Heart right ventricle (tissue), 16 donors: ENCODE results near the gene IKZF1. TPM values are rescaled to one million over a fixed set of nuclear protein-coding genes. Genes with fewer than 3 reads are reported as not detected.

Source experiments
- ATAC-seq, 8 donors: fragments of 200-7000 bp; cut with Tn5 transposase; one replicate each; pipeline ENCODE4 v1.9.1; 2020; ENCODE audit warnings: mild to moderate bottlenecking in 8 of 8, moderate library complexity in 8 of 8, moderate number of reproducible peaks in 1 of 8
- DNase-seq, 2 donors: peaks; one replicate each; pipeline ENCODE4 v3.0.0-alpha.2; 2020
- H3K27ac ChIP-seq, 10 donors: fragments of 200-600 bp; sonication (generic) in 2 of 10; one replicate each; pipeline versions ENCODE4 v1.5.0 to v1.8.0; 2020 to 2022; ENCODE audit warnings: mild to moderate bottlenecking in 3 of 10
- H3K27me3 ChIP-seq, 7 donors: fragments of 200-600 bp; one replicate each; pipeline ENCODE4 v1.8.0; 2021 to 2022; ENCODE audit warnings: mild to moderate bottlenecking in 2 of 7
- H3K36me3 ChIP-seq, 9 donors: fragments of 200-600 bp; sonication (generic) in 1 of 9; one replicate each; pipeline versions ENCODE4 v1.5.0 to v1.8.0; 2020 to 2022; ENCODE audit warnings: mild to moderate bottlenecking in 2 of 9
- H3K4me1 ChIP-seq, 9 donors: fragments of 200-600 bp; sonication (generic) in 1 of 9; one replicate each; pipeline versions ENCODE4 v1.5.0 to v1.8.0; 2020 to 2022; ENCODE audit warnings: mild to moderate bottlenecking in 4 of 9
- H3K4me3 ChIP-seq, 10 donors: fragments of 200-600 bp; sonication (generic) in 2 of 10; one replicate each; pipeline versions ENCODE4 v1.5.0 to v1.8.0; 2020 to 2022; ENCODE audit warnings: mild to moderate bottlenecking in 7 of 10, moderate library complexity in 2 of 10
- H3K9me3 ChIP-seq, 11 donors: fragments of 200-600 bp in 10 of 11; sonication (generic) in 2 of 11; one replicate each; pipeline versions ENCODE4 v1.5.0 to v1.8.0; 2013 to 2022; ENCODE audit warnings: mild to moderate bottlenecking in 2 of 11, control low read depth in 1 of 11, moderate library complexity in 1 of 11
- CTCF ChIP-seq, 9 donors: fragments of 200-600 bp; sonication (generic) in 2 of 9; IDR thresholded peaks; one replicate each; pipeline versions ENCODE4 v1.5.0 to v1.8.0; 2021 to 2022; ENCODE audit warnings: antibody characterized with exemption in 9 of 9, mild to moderate bottlenecking in 5 of 9, moderate library complexity in 1 of 9
- WGBS, 2 donors: extraction: QIAGEN DNeasy Blood & Tissue Kit; methylation state at CpG; one replicate each; pipeline ENCODE4 v1.1.7; 2013; ENCODE audit warnings: inconsistent platforms in 1 of 2; 5-methylcytosine and 5-hydroxymethylcytosine counted together
- intact Hi-C, 10 donors: fragments of 100-400 bp; cut with DNase I; formaldehyde crosslinking; loops; one replicate each; pipeline versions ENCODE4 v1.11.1 to v1.14.2; 2022
- polyA plus RNA-seq, 2 donors: library from polyadenylated mRNA; stranded (reverse); fragments of 200-250 nt; gene quantifications; one replicate each; pipeline ENCODE4 v1.2.3, GENCODE V29; 2013
- total RNA-seq, 10 donors: library from RNA; stranded (reverse); fragmentation: NEBNext Ultra II Directional in 3 of 10; extraction: Animal tissue kit (Norgen Biotek cat#: 25700) in 3 of 10; gene quantifications; one replicate each; pipeline versions ENCODE4 v1.2.1 to v1.2.4, GENCODE V29; 2021 to 2023
- donor health status: Arrhythmogenic right ventricular cardiomyopathy.
- donor health status: ischemic (EF 13 %, LVEDD 7.1; RV severe dilation, severe dysfunction).
- donor health status: healthy with polysubstance abuse.
- donor health status: DM: no; HTN: yes; CAD: no.
- donor health status: DM: no; HTN: no; CAD: no.
- donor health status: ischemic (EF 25% LVEDD 6.9; RV normal size, moderate dysfunction).
- donor health status: ischemic (EF 25% LVEDD 5.7; RV mildly dilated, moderate dysfunction).
- donor health status: healthy.
- donor health status: DM: yes; HTN: yes; CAD: no.
- donor health status: Ischemic cardiomyopathy.
- donor health status: ischemic (EF 35%, LVEDD 5.7; RV mildly dilated, moderate dysfunction).
- donor health status: nonischemic (EF 11% LVEDD 7.7; RV severe dilation, severe dysfunction).
- donor health status: DM: yes; HTN: yes; CAD: no.
- donor health status: PGD.
- donor health status: ischemic (EF 29% LVEDD 5.4; RV normal size, mild dysfunction).
- donor health status: nonischemic (EF 23%, LVEDD 6.1; RV moderate dilation, normal function).

Gene IKZF1
- total and polyA plus RNA-seq, 12 donors, result 0.46 to 20.2 (median 1.7) TPM

GRCh38 chr7:50303335-50304128 lies 984 bp upstream of the IKZF1 start:
- ATAC-seq (peak in 2 of 8 donors; percentile 28 to 50), DNase-seq (no peak)
- no peak for TF ChIP-seq CTCF (IDR thresholded peaks at IDR 0.05)
- Histone ChIP-seq H3K4me3 (peak overlapping the region in 9 of 10 donors; percentile 26 to 69 (median 42)), H3K36me3 (no peaks in the 10 kb centered on the region), H3K4me1 (peaks cover 0 to 18% (median 0%) of the 10 kb centered on the region in 9 donors), H3K27ac (peak overlapping the region in 2 of 10 donors; percentile 4 to 92), H3K9me3 (no peaks in the 10 kb centered on the region), H3K27me3 (peaks cover 4 to 67% (median 51%) of the 10 kb centered on the region in 7 donors)
- 6 to 7% methylated on average over 72 to 99 of the region's 100 CpGs for WGBS, 2 donors
- intact Hi-C loops, result no loop called here

- no peaks in the 10 kb centered on the region for H3K9me3 ChIP-seq
- 11 to 17% methylated on average over 20 of the region's 20 CpGs for WGBS, 2 donors
- no peak for DNase-seq
- ATAC-seq, result peak in 3 of 8 donors; percentile 55 to 60 (median 58)
- H3K4me3 ChIP-seq, result peak overlapping the region in 9 of 10 donors; percentile 23 to 69 (median 42)
- H3K27ac ChIP-seq, result peak overlapping the region in 4 of 10 donors; percentile 3 to 92 (median 49)
- no peaks in the 10 kb centered on the region for H3K36me3 ChIP-seq
- TF ChIP-seq CTCF (IDR thresholded peaks at IDR 0.05), result no peak
- intact Hi-C loops, result no loop called here
- peaks cover 4 to 74% (median 51%) of the 10 kb centered on the region in 7 donors for H3K27me3 ChIP-seq
- H3K4me1 ChIP-seq, result peaks cover 0 to 26% (median 0%) of the 10 kb centered on the region in 9 donors
These were observed 531 bp downstream of the IKZF1 start for GRCh38 chr7:50304911-50305582.

- DNase-seq, result no peak
- no peaks in the 10 kb centered on the region for H3K9me3 ChIP-seq
- intact Hi-C loops, result no loop called here
- peak overlapping the region in 2 of 10 donors; percentile 64 to 92 for H3K27ac ChIP-seq
- H3K36me3 ChIP-seq, result no peaks in the 10 kb centered on the region
- TF ChIP-seq CTCF (IDR thresholded peaks at IDR 0.05), result no peak
- ATAC-seq, result no peak
- H3K4me1 ChIP-seq, result peaks cover 0 to 28% (median 0%) of the 10 kb centered on the region in 9 donors
- peak overlapping the region in 7 of 10 donors; percentile 26 to 69 (median 45) for H3K4me3 ChIP-seq
- whole genome bisulfite sequencing, 2 donors, result 59 to 68% methylated on average over 11 of the region's 11 CpGs
- peaks cover 4 to 82% (median 58%) of the 10 kb centered on the region in 7 donors for H3K27me3 ChIP-seq
These were observed 1.3 kb downstream of the IKZF1 start for GRCh38 chr7:50305583-50306493.
